Measurements from ENCODE around the gene PEX5L. TPM values are rescaled to one million over a fixed set of nuclear protein-coding genes. Genes with fewer than 3 reads are reported as not detected.

PEX5L gene
- polyA plus RNA-seq, 1 of the 3 experiments (the other 2 are of a cell fraction) = not detected

DNA sequence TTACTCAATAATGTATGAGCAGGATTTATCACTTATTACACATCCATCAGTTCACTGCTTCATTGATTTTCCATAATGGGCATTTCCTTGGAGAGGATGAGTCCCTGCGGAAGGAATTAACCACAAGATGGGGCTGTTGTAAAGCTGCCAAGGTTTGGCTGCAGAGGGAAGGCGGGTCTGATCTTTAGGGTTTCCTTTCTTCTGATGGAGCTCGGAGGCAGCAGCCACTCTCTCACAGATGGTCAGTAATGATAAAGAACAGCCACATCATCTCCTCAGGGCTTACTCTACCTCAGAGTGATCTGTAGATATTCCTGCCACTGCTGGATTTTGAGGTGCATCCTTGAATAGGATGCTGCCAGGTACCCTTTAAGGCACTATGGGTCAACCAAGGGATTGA lies 268.7 kb downstream of the PEX5L start:
- H3K9me2 ChIP-seq = no peaks in the 10 kb centered on the region
- WGBS (ENCODE audit: low lambda C conversion rate) = 3% methylated on average over 3 of the region's 3 CpGs
- peak; percentile 79 for DNase-seq
- H3K9ac ChIP-seq = no peak overlapping the region
- H3K4me3 ChIP-seq (ENCODE audit: low read depth in 2 of 2, low read length in 1 of 2) = peak overlapping the region in 1 of 2 experiments; percentile 47; a peak in 1 of 4 replicates
- peaks cover 16% of the 10 kb centered on the region for H3F3A ChIP-seq (replicated peaks; ENCODE audit: insufficient read depth)
- ChIA-PET CTCF (interaction anchor here (0.5 to 3.6 kb wide), 28 partner anchors 14 to 1014 kb away, joined by 3 to 25 read pairs (median 4); partner anchors contain the start of genes PEX5L and TTC14), POLR2A (interaction anchor here (1.1 kb wide), 1 partner anchor 115 kb away, joined by 3 read pairs; no protein-coding TSS in a partner anchor)
- H4K20me1 ChIP-seq (ENCODE audit: insufficient read depth) = no peaks in the 10 kb centered on the region
- TF ChIP-seq, protein P1, sequence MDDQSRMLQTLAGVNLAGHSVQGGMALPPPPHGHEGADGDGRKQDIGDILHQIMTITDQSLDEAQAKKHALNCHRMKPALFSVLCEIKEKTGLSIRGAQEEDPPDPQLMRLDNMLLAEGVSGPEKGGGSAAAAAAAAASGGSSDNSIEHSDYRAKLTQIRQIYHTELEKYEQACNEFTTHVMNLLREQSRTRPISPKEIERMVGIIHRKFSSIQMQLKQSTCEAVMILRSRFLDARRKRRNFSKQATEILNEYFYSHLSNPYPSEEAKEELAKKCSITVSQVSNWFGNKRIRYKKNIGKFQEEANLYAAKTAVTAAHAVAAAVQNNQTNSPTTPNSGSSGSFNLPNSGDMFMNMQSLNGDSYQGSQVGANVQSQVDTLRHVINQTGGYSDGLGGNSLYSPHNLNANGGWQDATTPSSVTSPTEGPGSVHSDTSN (IDR thresholded peaks at IDR 0.05) = peak; percentile 82
- TF ChIP-seq RCOR1 (IDR thresholded peaks at IDR 0.05; ENCODE audit: low read length) (0 out of 2 replicates have a peak, but pooled peaks have one; percentile 15), FOSL2 (IDR thresholded peaks at IDR 0.05; ENCODE audit: borderline replicate concordance, low read depth) (peak; percentile 49; the same call in 1 of the 2 replicates), SMC3 (IDR thresholded peaks at IDR 0.05; ENCODE audit: low read depth, low read length) (peak; percentile 59), FOXJ3 (CRISPR knock-in tag; IDR thresholded peaks at IDR 0.05) (0 out of 2 replicates have a peak, but pooled peaks have one; percentile 42), SIN3A (IDR thresholded peaks at IDR 0.05; ENCODE audit: borderline replicate concordance, low read depth, low read length) (0 out of 2 replicates have a peak, but pooled peaks have one; percentile 37), GATA2 (CRISPR knock-in tag; IDR thresholded peaks at IDR 0.05) (peak; percentile 78), JUND (IDR thresholded peaks at IDR 0.05) (peak; percentile 52), EP300 (IDR thresholded peaks at IDR 0.05; ENCODE audit: borderline replicate concordance in 1 of 2, low read depth in 1 of 2, low read length in 1 of 2) (peak; percentile 39 to 65; a peak in 2 of 4 replicates), MXI1 (IDR thresholded peaks at IDR 0.05; ENCODE audit: low read depth, low read length) (no peak), MEF2A (IDR thresholded peaks at IDR 0.05; ENCODE audit: borderline replicate concordance, low read depth) (no peak), RAD21 (IDR thresholded peaks at IDR 0.05; ENCODE audit: low read length) (peak; percentile 77), FOXM1 (IDR thresholded peaks at IDR 0.05; ENCODE audit: low read depth) (peak; percentile 68; the same call in 1 of the 2 replicates), NFIC (IDR thresholded peaks at IDR 0.05; ENCODE audit: borderline replicate concordance) (peak; percentile 66), YY1 (IDR thresholded peaks at IDR 0.05; ENCODE audit: low read depth) (no peak; the same call in 1 of the 2 replicates), NRF1 (IDR thresholded peaks at IDR 0.05; ENCODE audit: low read depth, low read length) (no peak), TCF12 (IDR thresholded peaks at IDR 0.05) (peak; percentile 76), ELF1 (IDR thresholded peaks at IDR 0.05) (no peak), TEAD4 (IDR thresholded peaks at IDR 0.05; ENCODE audit: borderline replicate concordance, insufficient read depth) (peak; percentile 66; the same call in 1 of the 2 replicates)
- TF ChIP-seq, protein P2, sequence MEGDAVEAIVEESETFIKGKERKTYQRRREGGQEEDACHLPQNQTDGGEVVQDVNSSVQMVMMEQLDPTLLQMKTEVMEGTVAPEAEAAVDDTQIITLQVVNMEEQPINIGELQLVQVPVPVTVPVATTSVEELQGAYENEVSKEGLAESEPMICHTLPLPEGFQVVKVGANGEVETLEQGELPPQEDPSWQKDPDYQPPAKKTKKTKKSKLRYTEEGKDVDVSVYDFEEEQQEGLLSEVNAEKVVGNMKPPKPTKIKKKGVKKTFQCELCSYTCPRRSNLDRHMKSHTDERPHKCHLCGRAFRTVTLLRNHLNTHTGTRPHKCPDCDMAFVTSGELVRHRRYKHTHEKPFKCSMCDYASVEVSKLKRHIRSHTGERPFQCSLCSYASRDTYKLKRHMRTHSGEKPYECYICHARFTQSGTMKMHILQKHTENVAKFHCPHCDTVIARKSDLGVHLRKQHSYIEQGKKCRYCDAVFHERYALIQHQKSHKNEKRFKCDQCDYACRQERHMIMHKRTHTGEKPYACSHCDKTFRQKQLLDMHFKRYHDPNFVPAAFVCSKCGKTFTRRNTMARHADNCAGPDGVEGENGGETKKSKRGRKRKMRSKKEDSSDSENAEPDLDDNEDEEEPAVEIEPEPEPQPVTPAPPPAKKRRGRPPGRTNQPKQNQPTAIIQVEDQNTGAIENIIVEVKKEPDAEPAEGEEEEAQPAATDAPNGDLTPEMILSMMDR (IDR thresholded peaks at IDR 0.05) = peak; percentile 84
- H3K79me2 ChIP-seq (ENCODE audit: insufficient read depth) = no peaks in the 10 kb centered on the region
- H3K36me3 ChIP-seq (replicated peaks in 1 of 2; ENCODE audit: control insufficient read depth in 1 of 2, insufficient read depth in 2 of 2, low read length in 1 of 2) = peaks cover 8 to 35% of the 10 kb centered on the region in 2 experiments
- H2AFZ ChIP-seq (ENCODE audit: low read depth) = no peak overlapping the region
- peaks cover 20 to 46% of the 10 kb centered on the region in 2 experiments for H3K4me1 ChIP-seq (ENCODE audit: control insufficient read depth in 1 of 2, insufficient read depth in 2 of 2, low read depth in 1 of 2, low read length in 1 of 2)
- H3K27me3 ChIP-seq (ENCODE audit: insufficient read depth) = no peaks in the 10 kb centered on the region
- no peaks in the 10 kb centered on the region for H3K9me3 ChIP-seq
- H3K4me2 ChIP-seq = peak overlapping the region; percentile 60; the same call in 1 of the 2 replicates
- peak overlapping the region in 1 of 2 experiments; percentile 29; a peak in 2 of 4 replicates for H3K27ac ChIP-seq (ENCODE audit: low read depth in 2 of 2, low read length in 1 of 2)

Data from SK-N-SH (cell line).